GM12878 (cell line): ENCODE results near the gene DLX5. TPM values are rescaled to one million over a fixed set of nuclear protein-coding genes. Genes with fewer than 3 reads are reported as not detected.

Source experiments
- ATAC-seq: fragments of 200-7000 bp; cut with Tn5 transposase; 3 replicates; pipeline ENCODE4 v1.9.1; 2020; ENCODE audit warnings: mild to moderate bottlenecking, moderate library complexity
- BruUV-seq: library from RNA; stranded (reverse); fragments of 400-500 nt; replicated peaks from 2 replicates; lab custom pipeline; 2021; lab: Mats Ljungman, UMichigan
- CTCF ChIA-PET: fragments of 300-600 bp; sonication (Branson Sonifier 250); formaldehyde crosslinking; extraction: SDS; loops from one replicate; lab custom pipeline; 2021; ENCODE audit warnings: inconsistent platforms; lab: Yijun Ruan, JAX
- POLR2A ChIA-PET: fragments of 350-600 bp; formaldehyde crosslinking; extraction: SDS; loops from one replicate; lab custom pipeline; 2021; ENCODE audit warnings: inconsistent platforms; lab: Charles Lee
- RAD21 ChIA-PET: fragments of 300-600 bp; sonication (Branson Sonifier 250); formaldehyde crosslinking; loops from one replicate; lab custom pipeline; 2023; ENCODE audit warnings: antibody characterized with exemption; ENCODE audit not compliant: unreplicated experiment; lab: Charles Lee
- SMC1A ChIA-PET: fragments of 300-600 bp; sonication (Branson Sonifier 250); formaldehyde crosslinking; loops from one replicate; lab custom pipeline; 2023; ENCODE audit not compliant: unreplicated experiment, uncharacterized antibody; lab: Charles Lee
- DNase-seq: peaks from one replicate; pipeline ENCODE4 v3.0.0-alpha.2; 2011; ENCODE audit warnings: low read depth, low spot score
- FAIRE-seq: peaks from 3 replicates; lab custom pipeline; 2011; peaks lifted over from hg19 to GRCh38; lab: Jason Lieb, UNC
- H2AFZ ChIP-seq: 2 replicates; pipeline ENCODE4 v1.6.0; 2011; ENCODE audit warnings: low read depth, low read length, control low read depth; ENCODE audit not compliant: control insufficient read depth
- H3K27ac ChIP-seq: 2 replicates; pipeline ENCODE4 v1.5.1; 2011; ENCODE audit warnings: control low read depth; ENCODE audit not compliant: control insufficient read depth, insufficient read depth
- H3K27me3 ChIP-seq, 2 experiments: replicated peaks in 1 of 2; 2 replicates each; pipeline versions ENCODE4 v1.6.0 to v1.6.1; 2011; ENCODE audit warnings: low read length in 1 of 2; ENCODE audit not compliant: control insufficient read depth in 2 of 2, insufficient read depth in 2 of 2
- H3K36me3 ChIP-seq, 2 experiments: 2 replicates each; pipeline ENCODE4 v1.5.1; 2011; ENCODE audit warnings: low read length in 1 of 2; ENCODE audit not compliant: control insufficient read depth in 2 of 2, insufficient read depth in 2 of 2
- H3K4me1 ChIP-seq: 2 replicates; pipeline ENCODE4 v1.6.1; 2011; ENCODE audit warnings: mild to moderate bottlenecking, low read length, moderate library complexity, mixed read lengths; ENCODE audit not compliant: control insufficient read depth, insufficient read depth
- H3K4me2 ChIP-seq: 2 replicates; pipeline ENCODE4 v1.6.0; 2011; ENCODE audit warnings: control low read depth; ENCODE audit not compliant: control insufficient read depth, insufficient read depth
- H3K4me3 ChIP-seq: fragments of 200-600 bp; sonication (generic); 2 replicates; pipeline ENCODE4 v1.5.1; 2016
- H3K79me2 ChIP-seq: 2 replicates; pipeline ENCODE4 v1.6.0; 2011; ENCODE audit warnings: low read length; ENCODE audit not compliant: control insufficient read depth, insufficient read depth
- H3K9ac ChIP-seq: 2 replicates; pipeline ENCODE4 v1.8.0; 2011; ENCODE audit warnings: low read length, control low read depth, mixed read lengths; ENCODE audit not compliant: control insufficient read depth, insufficient read depth
- H3K9me3 ChIP-seq: replicated peaks from 3 replicates; pipeline ENCODE4 v1.5.1; 2011; ENCODE audit warnings: mild to moderate bottlenecking, low read length; ENCODE audit not compliant: control insufficient read depth, insufficient read depth
- H4K20me1 ChIP-seq: 2 replicates; pipeline ENCODE4 v1.6.0; 2011; ENCODE audit not compliant: control insufficient read depth, insufficient read depth
- BRCA1 ChIP-seq: IDR thresholded peaks from 2 replicates; pipeline ENCODE4 v1.6.1; 2011; ENCODE audit warnings: low read depth, low read length, improper control_type of control experiment
- CBFB ChIP-seq: IDR thresholded peaks from 2 replicates; pipeline ENCODE4 v1.6.1; 2016; ENCODE audit warnings: antibody characterized with exemption, low read depth
- MEF2B ChIP-seq: fragments of 450-650 bp; IDR thresholded peaks from 2 replicates; pipeline ENCODE4 v1.6.1; 2018; ENCODE audit warnings: mild to moderate bottlenecking, moderate library complexity; ENCODE audit not compliant: partially characterized antibody, poor library complexity, severe bottlenecking
- ZNF592 ChIP-seq: fragments of 450-650 bp; IDR thresholded peaks from 2 replicates; pipeline ENCODE4 v1.6.1; 2017; ENCODE audit warnings: mild to moderate bottlenecking, moderate library complexity
- WGBS: methylation state at CpG from one replicate; pipeline ENCODE4 v1.1.6; 2016; ENCODE audit warnings: low lambda C conversion rate; ENCODE audit not compliant: insufficient replicate concordance, insufficient coverage; ENCODE audit errors: missing lambda C conversion rate; 5-methylcytosine and 5-hydroxymethylcytosine counted together
- in situ Hi-C: fragments of 300-500 bp; cut with MboI; formaldehyde crosslinking; loops from 9 replicates; pipeline ENCODE4 v1.14.3; 2018; ENCODE audit warnings: mixed read lengths
- intact Hi-C: fragments of 100-400 bp; cut with micrococcal nuclease; formaldehyde crosslinking; loops from one replicate; pipeline ENCODE4 v1.14.2; 2022; ENCODE audit not compliant: unreplicated experiment
- polyA plus RNA-seq, 11 experiments: library from polyadenylated mRNA; depleted of rRNA in 4 of 11; unstranded in 6 of 11; stranded (reverse) in 5 of 11; fragments of >200 nt; fragmentation: Nextera tagmentation in 4 of 11; fragmentation: Illumina TruSeq in 1 of 11; extraction: Ambion mirVana in 4 of 11; extraction: Trizol in 1 of 11; gene quantifications; 1 replicate in 1 of 11; 2 replicates in 10 of 11; pipeline versions ENCODE4 v1.2.1 to v1.2.3, GENCODE V29; 2011 to 2016; ENCODE audit warnings: inconsistent platforms in 2 of 11, missing spikeins in 2 of 11, low read depth in 1 of 11
- total RNA-seq, 4 experiments: library from RNA; depleted of rRNA in 3 of 4; stranded (reverse); fragments of >200 nt in 3 of 4; fragmentation: Illumina TruSeq in 1 of 4; extraction: Trizol in 1 of 4; gene quantifications; 2 replicates each; pipeline versions ENCODE4 v1.2.1 to v1.2.3, GENCODE V29; 2013 to 2021
- TF ChIP-seq, protein P1 (sequence below): IDR thresholded peaks from 2 replicates; pipeline ENCODE4 v1.6.1; 2011; ENCODE audit warnings: low read depth, low read length, improper control_type of control experiment, borderline replicate concordance
- TF ChIP-seq, protein P2 (sequence below): IDR thresholded peaks from 2 replicates; pipeline ENCODE4 v1.6.1; 2011; ENCODE audit warnings: mild to moderate bottlenecking, low read depth, low read length, moderate library complexity; ENCODE audit not compliant: insufficient replicate concordance
- TF ChIP-seq, protein P3 (sequence below), 3 experiments: IDR thresholded peaks in 2 of 3; conservative IDR thresholded peaks in 1 of 3; 2 replicates each; pipeline ENCODE4 v1.5.1; 2011; ENCODE audit warnings: low read depth in 3 of 3, low read length in 3 of 3, mild to moderate bottlenecking in 3 of 3, control low read depth in 2 of 3, moderate library complexity in 2 of 3, inconsistent platforms in 1 of 3, mixed read lengths in 1 of 3; ENCODE audit not compliant: control insufficient read depth in 2 of 3, insufficient read depth in 1 of 3; ENCODE audit errors: extremely low read depth in 1 of 3
- TF ChIP-seq, protein P4 (sequence below): fragments of 450-650 bp; IDR thresholded peaks from 2 replicates; pipeline ENCODE4 v1.6.1; 2016; ENCODE audit warnings: mild to moderate bottlenecking, moderate library complexity, borderline replicate concordance

Gene DLX5
- total and polyA plus RNA-seq, 10 of the 15 experiments (the other 5 are each of a cell fraction or from before 2014, with no cell fraction given): not detected

DNA sequence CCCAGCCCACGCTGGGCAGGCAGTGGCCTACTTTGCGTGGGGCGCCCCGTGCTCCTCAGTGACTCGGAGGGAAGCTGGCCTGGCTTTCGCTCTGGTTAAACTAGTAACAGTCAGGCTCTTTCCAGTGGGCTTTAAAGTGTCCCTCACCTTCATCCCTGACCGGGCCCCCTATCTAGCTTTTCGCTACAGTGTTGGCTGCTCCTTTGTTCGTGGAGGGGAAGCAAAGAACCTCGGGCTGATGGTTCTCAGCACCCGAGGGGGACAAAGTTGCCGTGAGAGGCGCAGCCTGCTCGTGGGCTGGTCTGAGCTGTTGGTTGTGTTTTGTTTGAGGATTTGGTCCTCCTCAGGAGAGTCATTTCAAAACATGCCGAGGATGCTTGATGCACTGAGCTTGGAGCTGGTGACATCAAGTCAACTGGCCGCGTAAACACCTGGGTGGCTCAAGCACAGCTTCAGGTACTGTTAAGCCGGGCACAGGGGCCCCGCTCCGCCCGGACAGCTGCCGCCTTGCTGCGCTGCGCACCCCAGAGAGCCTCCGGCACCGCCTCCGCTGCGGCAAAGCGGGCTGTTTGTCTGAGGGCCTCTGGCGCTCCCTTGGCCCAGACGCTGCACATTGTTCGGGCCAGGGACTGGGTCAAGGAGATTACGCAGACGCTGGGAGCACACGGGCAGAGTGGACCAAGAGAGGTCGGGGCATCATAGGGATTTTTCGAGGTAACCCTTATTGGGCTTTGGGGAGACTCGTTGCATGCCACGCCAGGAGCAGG, 17.6 kb downstream of the DLX5 start:
- Histone ChIP-seq H3K36me3 (no peaks in the 10 kb centered on the region), H4K20me1 (no peaks in the 10 kb centered on the region), H2AFZ (no peak overlapping the region), H3K79me2 (no peaks in the 10 kb centered on the region), H3K4me1 (no peaks in the 10 kb centered on the region), H3K4me2 (no peak overlapping the region), H3K27ac (no peak overlapping the region), H3K27me3 (peaks cover 9 to 24% of the 10 kb centered on the region in 2 experiments; a peak in 3 of 4 replicates), H3K4me3 (no peak overlapping the region), H3K9me3 (peaks cover 2% of the 10 kb centered on the region; the same call in 2 of the 3 replicates), H3K9ac (no peak overlapping the region)
- in situ Hi-C loops (no loop called here), intact Hi-C loops (no loop called here)
- POLR2A ChIA-PET: no interaction called here
- no peak for ATAC-seq
- no peak for FAIRE-seq
- RAD21 ChIA-PET: no interaction called here
- SMC1A ChIA-PET: no interaction called here
- 14% methylated on average over 39 of the region's 39 CpGs for WGBS
- DNase-seq: no peak
- BruUV-seq: no TSS peak
- CTCF ChIA-PET: no interaction called here
- TF ChIP-seq CBFB (no peak), BRCA1 (no peak), MEF2B (no peak), ZNF592 (no peak)
- TF ChIP-seq, protein P1, sequence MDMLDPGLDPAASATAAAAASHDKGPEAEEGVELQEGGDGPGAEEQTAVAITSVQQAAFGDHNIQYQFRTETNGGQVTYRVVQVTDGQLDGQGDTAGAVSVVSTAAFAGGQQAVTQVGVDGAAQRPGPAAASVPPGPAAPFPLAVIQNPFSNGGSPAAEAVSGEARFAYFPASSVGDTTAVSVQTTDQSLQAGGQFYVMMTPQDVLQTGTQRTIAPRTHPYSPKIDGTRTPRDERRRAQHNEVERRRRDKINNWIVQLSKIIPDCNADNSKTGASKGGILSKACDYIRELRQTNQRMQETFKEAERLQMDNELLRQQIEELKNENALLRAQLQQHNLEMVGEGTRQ: no peak
- TF ChIP-seq, protein P2, sequence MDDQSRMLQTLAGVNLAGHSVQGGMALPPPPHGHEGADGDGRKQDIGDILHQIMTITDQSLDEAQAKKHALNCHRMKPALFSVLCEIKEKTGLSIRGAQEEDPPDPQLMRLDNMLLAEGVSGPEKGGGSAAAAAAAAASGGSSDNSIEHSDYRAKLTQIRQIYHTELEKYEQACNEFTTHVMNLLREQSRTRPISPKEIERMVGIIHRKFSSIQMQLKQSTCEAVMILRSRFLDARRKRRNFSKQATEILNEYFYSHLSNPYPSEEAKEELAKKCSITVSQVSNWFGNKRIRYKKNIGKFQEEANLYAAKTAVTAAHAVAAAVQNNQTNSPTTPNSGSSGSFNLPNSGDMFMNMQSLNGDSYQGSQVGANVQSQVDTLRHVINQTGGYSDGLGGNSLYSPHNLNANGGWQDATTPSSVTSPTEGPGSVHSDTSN: no peak
- TF ChIP-seq, protein P3, sequence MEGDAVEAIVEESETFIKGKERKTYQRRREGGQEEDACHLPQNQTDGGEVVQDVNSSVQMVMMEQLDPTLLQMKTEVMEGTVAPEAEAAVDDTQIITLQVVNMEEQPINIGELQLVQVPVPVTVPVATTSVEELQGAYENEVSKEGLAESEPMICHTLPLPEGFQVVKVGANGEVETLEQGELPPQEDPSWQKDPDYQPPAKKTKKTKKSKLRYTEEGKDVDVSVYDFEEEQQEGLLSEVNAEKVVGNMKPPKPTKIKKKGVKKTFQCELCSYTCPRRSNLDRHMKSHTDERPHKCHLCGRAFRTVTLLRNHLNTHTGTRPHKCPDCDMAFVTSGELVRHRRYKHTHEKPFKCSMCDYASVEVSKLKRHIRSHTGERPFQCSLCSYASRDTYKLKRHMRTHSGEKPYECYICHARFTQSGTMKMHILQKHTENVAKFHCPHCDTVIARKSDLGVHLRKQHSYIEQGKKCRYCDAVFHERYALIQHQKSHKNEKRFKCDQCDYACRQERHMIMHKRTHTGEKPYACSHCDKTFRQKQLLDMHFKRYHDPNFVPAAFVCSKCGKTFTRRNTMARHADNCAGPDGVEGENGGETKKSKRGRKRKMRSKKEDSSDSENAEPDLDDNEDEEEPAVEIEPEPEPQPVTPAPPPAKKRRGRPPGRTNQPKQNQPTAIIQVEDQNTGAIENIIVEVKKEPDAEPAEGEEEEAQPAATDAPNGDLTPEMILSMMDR (IDR thresholded peaks at IDR 0.05 in 2 of 3, conservative IDR thresholded peaks at IDR 0.05 in 1 of 3; ENCODE audit: control insufficient read depth in 2 of 3, extremely low read depth in 1 of 3, insufficient read depth in 1 of 3, low read depth in 3 of 3, low read length in 3 of 3): no peak
- TF ChIP-seq, protein P4, sequence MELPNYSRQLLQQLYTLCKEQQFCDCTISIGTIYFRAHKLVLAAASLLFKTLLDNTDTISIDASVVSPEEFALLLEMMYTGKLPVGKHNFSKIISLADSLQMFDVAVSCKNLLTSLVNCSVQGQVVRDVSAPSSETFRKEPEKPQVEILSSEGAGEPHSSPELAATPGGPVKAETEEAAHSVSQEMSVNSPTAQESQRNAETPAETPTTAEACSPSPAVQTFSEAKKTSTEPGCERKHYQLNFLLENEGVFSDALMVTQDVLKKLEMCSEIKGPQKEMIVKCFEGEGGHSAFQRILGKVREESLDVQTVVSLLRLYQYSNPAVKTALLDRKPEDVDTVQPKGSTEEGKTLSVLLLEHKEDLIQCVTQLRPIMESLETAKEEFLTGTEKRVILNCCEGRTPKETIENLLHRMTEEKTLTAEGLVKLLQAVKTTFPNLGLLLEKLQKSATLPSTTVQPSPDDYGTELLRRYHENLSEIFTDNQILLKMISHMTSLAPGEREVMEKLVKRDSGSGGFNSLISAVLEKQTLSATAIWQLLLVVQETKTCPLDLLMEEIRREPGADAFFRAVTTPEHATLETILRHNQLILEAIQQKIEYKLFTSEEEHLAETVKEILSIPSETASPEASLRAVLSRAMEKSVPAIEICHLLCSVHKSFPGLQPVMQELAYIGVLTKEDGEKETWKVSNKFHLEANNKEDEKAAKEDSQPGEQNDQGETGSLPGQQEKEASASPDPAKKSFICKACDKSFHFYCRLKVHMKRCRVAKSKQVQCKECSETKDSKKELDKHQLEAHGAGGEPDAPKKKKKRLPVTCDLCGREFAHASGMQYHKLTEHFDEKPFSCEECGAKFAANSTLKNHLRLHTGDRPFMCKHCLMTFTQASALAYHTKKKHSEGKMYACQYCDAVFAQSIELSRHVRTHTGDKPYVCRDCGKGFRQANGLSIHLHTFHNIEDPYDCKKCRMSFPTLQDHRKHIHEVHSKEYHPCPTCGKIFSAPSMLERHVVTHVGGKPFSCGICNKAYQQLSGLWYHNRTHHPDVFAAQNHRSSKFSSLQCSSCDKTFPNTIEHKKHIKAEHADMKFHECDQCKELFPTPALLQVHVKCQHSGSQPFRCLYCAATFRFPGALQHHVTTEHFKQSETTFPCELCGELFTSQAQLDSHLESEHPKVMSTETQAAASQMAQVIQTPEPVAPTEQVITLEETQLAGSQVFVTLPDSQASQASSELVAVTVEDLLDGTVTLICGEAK: no peak
